HPDE6-E6E7 (cell line): ENCODE data around the gene ALCAM.

ENCODE experiments used
- DNase-seq: peaks from one replicate; pipeline ENCODE4 v3.0.0; 2011; ENCODE audit warnings: missing footprints; ENCODE audit errors: extremely low spot score

The ALCAM gene

GRCh38 chr3:105429034-105429762 lies 62.5 kb downstream of the ALCAM start:
- no peak for DNase-seq

- no peak for DNase-seq
Observed at GRCh38 chr3:105430455-105430854, 63.7 kb downstream of the ALCAM start.

- DNase-seq = no peak
Observed at GRCh38 chr3:105431200-105431599, 64.5 kb downstream of the ALCAM start.

- DNase-seq = no peak
Observed at GRCh38 chr3:105435277-105435676, 68.6 kb downstream of the ALCAM start.

- no peak for DNase-seq
Observed at GRCh38 chr3:105436687-105437086, 70.0 kb downstream of the ALCAM start.

GRCh38 chr3:105440113-105440512 lies 73.4 kb downstream of the ALCAM start:
- no peak for DNase-seq

- DNase-seq = no peak
Observed at GRCh38 chr3:105444725-105445124, 78.0 kb downstream of the ALCAM start.

- no peak for DNase-seq
Observed at GRCh38 chr3:105448338-105448982, 81.8 kb downstream of the ALCAM start.

GRCh38 chr3:105449414-105449813 lies 82.7 kb downstream of the ALCAM start:
- no peak for DNase-seq

- no peak for DNase-seq
Observed at GRCh38 chr3:105456017-105456416, 89.3 kb downstream of the ALCAM start.

GRCh38 chr3:105458518-105459215 lies 92.0 kb downstream of the ALCAM start:
- DNase-seq = no peak

- no peak for DNase-seq
Observed at GRCh38 chr3:105459566-105460290, 93.0 kb downstream of the ALCAM start.

GRCh38 chr3:105463620-105464019 lies 96.9 kb downstream of the ALCAM start:
- DNase-seq = no peak

- DNase-seq = no peak
Observed at GRCh38 chr3:105465251-105465853, 98.6 kb downstream of the ALCAM start.

- no peak for DNase-seq
Observed at GRCh38 chr3:105466072-105466471, 99.4 kb downstream of the ALCAM start.

- no peak for DNase-seq
Observed at GRCh38 chr3:105466495-105467404, 100.0 kb downstream of the ALCAM start.

GRCh38 chr3:105470851-105471250 lies 104.1 kb downstream of the ALCAM start:
- no peak for DNase-seq

GRCh38 chr3:105473521-105474223 lies 107.0 kb downstream of the ALCAM start:
- peak; percentile 1 for DNase-seq

GRCh38 chr3:105480768-105481167 lies 114.1 kb downstream of the ALCAM start:
- no peak for DNase-seq

- no peak for DNase-seq
Observed at GRCh38 chr3:105483476-105483875, 116.8 kb downstream of the ALCAM start.
